Measurements from ENCODE around the gene EEF1AKMT3.

- TF ChIP-seq, protein P1, sequence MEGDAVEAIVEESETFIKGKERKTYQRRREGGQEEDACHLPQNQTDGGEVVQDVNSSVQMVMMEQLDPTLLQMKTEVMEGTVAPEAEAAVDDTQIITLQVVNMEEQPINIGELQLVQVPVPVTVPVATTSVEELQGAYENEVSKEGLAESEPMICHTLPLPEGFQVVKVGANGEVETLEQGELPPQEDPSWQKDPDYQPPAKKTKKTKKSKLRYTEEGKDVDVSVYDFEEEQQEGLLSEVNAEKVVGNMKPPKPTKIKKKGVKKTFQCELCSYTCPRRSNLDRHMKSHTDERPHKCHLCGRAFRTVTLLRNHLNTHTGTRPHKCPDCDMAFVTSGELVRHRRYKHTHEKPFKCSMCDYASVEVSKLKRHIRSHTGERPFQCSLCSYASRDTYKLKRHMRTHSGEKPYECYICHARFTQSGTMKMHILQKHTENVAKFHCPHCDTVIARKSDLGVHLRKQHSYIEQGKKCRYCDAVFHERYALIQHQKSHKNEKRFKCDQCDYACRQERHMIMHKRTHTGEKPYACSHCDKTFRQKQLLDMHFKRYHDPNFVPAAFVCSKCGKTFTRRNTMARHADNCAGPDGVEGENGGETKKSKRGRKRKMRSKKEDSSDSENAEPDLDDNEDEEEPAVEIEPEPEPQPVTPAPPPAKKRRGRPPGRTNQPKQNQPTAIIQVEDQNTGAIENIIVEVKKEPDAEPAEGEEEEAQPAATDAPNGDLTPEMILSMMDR (IDR thresholded peaks at IDR 0.05; ENCODE audit: low read depth, low read length, missing input control), result no peak
- no peak for TF ChIP-seq TAF1 (conservative IDR thresholded peaks at IDR 0.05)
- TF ChIP-seq, protein P2, sequence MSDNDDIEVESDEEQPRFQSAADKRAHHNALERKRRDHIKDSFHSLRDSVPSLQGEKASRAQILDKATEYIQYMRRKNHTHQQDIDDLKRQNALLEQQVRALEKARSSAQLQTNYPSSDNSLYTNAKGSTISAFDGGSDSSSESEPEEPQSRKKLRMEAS (IDR thresholded peaks at IDR 0.05), result no peak
- TF ChIP-seq SP1 (IDR thresholded peaks at IDR 0.05), result no peak
- no peak for TF ChIP-seq NR2F2 (IDR thresholded peaks at IDR 0.05)
- no peak for TF ChIP-seq JUND (IDR thresholded peaks at IDR 0.05)
- TF ChIP-seq EGR1 (IDR thresholded peaks at IDR 0.05; ENCODE audit: low read depth in 2 of 2), result no peak
- TF ChIP-seq YY1 (IDR thresholded peaks at IDR 0.05), result no peak
- TF ChIP-seq RAD21 (IDR thresholded peaks at IDR 0.05), result no peak
- TF ChIP-seq REST (IDR thresholded peaks at IDR 0.05), result no peak
- TF ChIP-seq GABPA (IDR thresholded peaks at IDR 0.05 in 1 of 2, conservative IDR thresholded peaks at IDR 0.05 in 1 of 2), result no peak
Measured at GRCh38 chr12:57737467-57738460, 34.6 kb upstream of the EEF1AKMT3 start.

Measured in liver (tissue), 3 donors.